CD14-positive monocyte (primary cell): ENCODE data around the gene IQSEC3. TPM values are rescaled to one million over a fixed set of nuclear protein-coding genes. Genes with fewer than 3 reads are reported as not detected.

ENCODE experiments used
- DNase-seq, 3 donors: peaks; one replicate each; pipeline ENCODE4 v3.0.0-alpha.2; 2011 to 2022
- H2AFZ ChIP-seq: 2 replicates; pipeline ENCODE4 v1.6.0; 2012; ENCODE audit warnings: mild to moderate bottlenecking, low read depth, low read length, inconsistent platforms; ENCODE audit not compliant: insufficient read depth, poor library complexity, severe bottlenecking
- H3K27ac ChIP-seq, 2 donors: 1 replicate in 1 of 2; 2 replicates in 1 of 2; pipeline ENCODE4 v1.5.1; 2012 to 2013; ENCODE audit warnings: low read length in 2 of 2, control low read depth in 1 of 2, inconsistent platforms in 1 of 2, low read depth in 1 of 2, mild to moderate bottlenecking in 1 of 2
- H3K27me3 ChIP-seq, 2 donors: one replicate each; pipeline versions ENCODE4 v1.6.0 to v1.6.1; 2011 to 2013; ENCODE audit warnings: low read length in 2 of 2; ENCODE audit not compliant: control insufficient read depth in 2 of 2, insufficient read depth in 2 of 2
- H3K36me3 ChIP-seq, 2 donors: replicated peaks in 1 of 2; 1 replicate in 1 of 2; 2 replicates in 1 of 2; pipeline versions ENCODE4 v1.5.1 to v1.6.1; 2012 to 2013; ENCODE audit warnings: low read length in 2 of 2, control low read depth in 1 of 2, inconsistent platforms in 1 of 2, mild to moderate bottlenecking in 1 of 2; ENCODE audit not compliant: insufficient read depth in 2 of 2, control insufficient read depth in 1 of 2
- H3K4me1 ChIP-seq, 2 donors: 1 replicate in 1 of 2; 2 replicates in 1 of 2; pipeline versions ENCODE4 v1.5.1 to v1.6.1; 2012 to 2013; ENCODE audit warnings: low read length in 2 of 2, control low read depth in 1 of 2, inconsistent platforms in 1 of 2, mild to moderate bottlenecking in 1 of 2, moderate library complexity in 1 of 2; ENCODE audit not compliant: insufficient read depth in 2 of 2, control insufficient read depth in 1 of 2
- H3K4me2 ChIP-seq: replicated peaks from 2 replicates; pipeline ENCODE3; 2012; ENCODE audit warnings: low read length, moderate library complexity, mild to moderate bottlenecking; ENCODE audit not compliant: poor library complexity, severe bottlenecking; ENCODE audit errors: extremely low read depth
- H3K4me3 ChIP-seq, 3 experiments: fragments of 200-600 bp in 1 of 3; sonication (generic) in 1 of 3; replicated peaks in 1 of 3; 1 replicate in 2 of 3; 2 replicates in 1 of 3; pipeline ENCODE4 v1.5.1; 2011 to 2013; ENCODE audit warnings: low read length in 3 of 3, mild to moderate bottlenecking in 3 of 3, control low read depth in 2 of 3, low read depth in 2 of 3, inconsistent platforms in 1 of 3, moderate library complexity in 1 of 3
- H3K79me2 ChIP-seq: 2 replicates; pipeline ENCODE4 v1.6.0; 2012; ENCODE audit warnings: mild to moderate bottlenecking, control low read depth, inconsistent platforms, low read length, moderate library complexity; ENCODE audit not compliant: insufficient read depth
- H3K9ac ChIP-seq: 2 replicates; pipeline ENCODE4 v1.6.0; 2017; ENCODE audit warnings: low read length, mild to moderate bottlenecking; ENCODE audit not compliant: insufficient read depth, poor library complexity, severe bottlenecking
- H3K9me3 ChIP-seq, 2 donors: replicated peaks in 1 of 2; 1 replicate in 1 of 2; 2 replicates in 1 of 2; pipeline versions ENCODE4 v1.5.1 to v1.6.1; 2012 to 2013; ENCODE audit warnings: low read length in 2 of 2, control low read depth in 1 of 2; ENCODE audit not compliant: control insufficient read depth in 1 of 2, insufficient read depth in 1 of 2
- H4K20me1 ChIP-seq: 2 replicates; pipeline ENCODE4 v1.6.0; 2012; ENCODE audit warnings: mild to moderate bottlenecking, low read length, control low read depth, moderate library complexity; ENCODE audit not compliant: insufficient read depth
- H3K27ac Mint-ChIP-seq, 7 donors: one replicate each; pipeline ENCODE4 v1.8.0; 2020; ENCODE audit warnings: mild to moderate bottlenecking in 7 of 7, mixed read lengths in 7 of 7, moderate library complexity in 6 of 7, inconsistent platforms in 2 of 7
- H3K27me3 Mint-ChIP-seq, 3 donors: one replicate each; pipeline ENCODE4 v1.8.0; 2021 to 2022; ENCODE audit warnings: low read depth in 3 of 3, mild to moderate bottlenecking in 3 of 3, mixed read lengths in 3 of 3, moderate library complexity in 3 of 3, inconsistent platforms in 1 of 3
- H3K36me3 Mint-ChIP-seq, 2 donors: one replicate each; pipeline ENCODE4 v1.8.0; 2020; ENCODE audit warnings: mixed read lengths in 2 of 2, inconsistent platforms in 1 of 2, mild to moderate bottlenecking in 1 of 2
- H3K4me1 Mint-ChIP-seq: one replicate; pipeline ENCODE4 v1.8.0; 2020; ENCODE audit warnings: mild to moderate bottlenecking, mixed read lengths
- H3K4me3 Mint-ChIP-seq, 2 donors: one replicate each; pipeline ENCODE4 v1.8.0; 2020; ENCODE audit warnings: mild to moderate bottlenecking in 2 of 2, mixed read lengths in 2 of 2, moderate library complexity in 1 of 2
- H3K9me3 Mint-ChIP-seq, 7 donors: one replicate each; pipeline ENCODE4 v1.8.0; 2020 to 2022; ENCODE audit warnings: mixed read lengths in 7 of 7, mild to moderate bottlenecking in 6 of 7, moderate library complexity in 6 of 7, inconsistent platforms in 2 of 7
- WGBS: methylation state at CpG from one replicate; pipeline ENCODE4 v1.1.5; 2013; ENCODE audit warnings: missing lambda C conversion rate; ENCODE audit not compliant: insufficient coverage; 5-methylcytosine and 5-hydroxymethylcytosine counted together
- intact Hi-C, 2 donors: fragments of 100-400 bp; cut with micrococcal nuclease; formaldehyde crosslinking; loops; one replicate each; pipeline versions ENCODE4 v1.15.0 to v1.15.1; 2023
- polyA plus RNA-seq, 3 donors: library from polyadenylated mRNA; depleted of rRNA in 1 of 3; unstranded in 2 of 3; stranded (reverse) in 1 of 3; fragments of 300-500 nt in 2 of 3; fragments of >200 nt in 1 of 3; fragmentation: Illumina TruSeq in 2 of 3; gene quantifications; 1 replicate in 2 of 3; 2 replicates in 1 of 3; pipeline ENCODE4 v1.2.3, GENCODE V29; 2012 to 2021
- TF ChIP-seq, protein P1 (sequence below): fragments of 200-600 bp; IDR thresholded peaks from one replicate; pipeline ENCODE4 v1.8.0; 2022; ENCODE audit warnings: antibody characterized with exemption, mild to moderate bottlenecking

IQSEC3 gene
- polyA plus RNA-seq, 3 donors = not detected

DNA sequence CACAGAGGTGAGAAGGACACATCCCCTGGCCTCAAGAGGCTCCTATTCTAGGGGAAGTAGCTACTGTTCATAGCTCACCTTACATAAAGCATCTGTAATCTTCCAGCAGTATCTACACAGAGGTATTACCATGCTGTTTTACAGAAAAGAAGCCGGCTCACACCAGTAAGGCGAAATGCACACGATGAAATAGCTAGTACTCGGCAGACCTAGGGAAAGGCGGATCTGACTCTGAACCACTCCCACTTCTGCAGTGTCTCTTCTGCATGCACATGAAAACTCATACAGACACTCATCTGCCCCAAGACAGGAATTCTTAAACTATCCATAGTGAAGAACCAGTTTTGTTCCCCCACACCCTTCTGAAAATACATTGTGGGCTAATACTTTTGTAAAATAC, 73.6 kb downstream of the IQSEC3 start:
- H3K9ac ChIP-seq = no peak overlapping the region
- no peaks in the 10 kb centered on the region for H3K79me2 ChIP-seq
- no peak overlapping the region for H2AFZ ChIP-seq
- no peak overlapping the region for H3K4me3 ChIP-seq
- H3K27ac ChIP-seq = no peak overlapping the region
- H3K4me2 ChIP-seq = no peak overlapping the region
- Mint-ChIP-seq H3K36me3 (no peaks in the 10 kb centered on the region), H3K27me3 (peaks cover 27 to 42% (median 34%) of the 10 kb centered on the region in 3 donors), H3K27ac (no peak overlapping the region), H3K4me1 (peaks cover 12% of the 10 kb centered on the region), H3K4me3 (peak overlapping the region in 1 of 2 donors; percentile 52), H3K9me3 (peaks cover 0 to 6% (median 0%) of the 10 kb centered on the region in 7 donors)
- peaks cover 4 to 22% of the 10 kb centered on the region in 2 donors for H3K27me3 ChIP-seq
- no peaks in the 10 kb centered on the region for H4K20me1 ChIP-seq
- no peak for DNase-seq
- no peaks in the 10 kb centered on the region for H3K4me1 ChIP-seq
- no peaks in the 10 kb centered on the region for H3K9me3 ChIP-seq
- 84% methylated on average over 3 of the region's 5 CpGs for WGBS
- no peaks in the 10 kb centered on the region for H3K36me3 ChIP-seq
- TF ChIP-seq, protein P1, sequence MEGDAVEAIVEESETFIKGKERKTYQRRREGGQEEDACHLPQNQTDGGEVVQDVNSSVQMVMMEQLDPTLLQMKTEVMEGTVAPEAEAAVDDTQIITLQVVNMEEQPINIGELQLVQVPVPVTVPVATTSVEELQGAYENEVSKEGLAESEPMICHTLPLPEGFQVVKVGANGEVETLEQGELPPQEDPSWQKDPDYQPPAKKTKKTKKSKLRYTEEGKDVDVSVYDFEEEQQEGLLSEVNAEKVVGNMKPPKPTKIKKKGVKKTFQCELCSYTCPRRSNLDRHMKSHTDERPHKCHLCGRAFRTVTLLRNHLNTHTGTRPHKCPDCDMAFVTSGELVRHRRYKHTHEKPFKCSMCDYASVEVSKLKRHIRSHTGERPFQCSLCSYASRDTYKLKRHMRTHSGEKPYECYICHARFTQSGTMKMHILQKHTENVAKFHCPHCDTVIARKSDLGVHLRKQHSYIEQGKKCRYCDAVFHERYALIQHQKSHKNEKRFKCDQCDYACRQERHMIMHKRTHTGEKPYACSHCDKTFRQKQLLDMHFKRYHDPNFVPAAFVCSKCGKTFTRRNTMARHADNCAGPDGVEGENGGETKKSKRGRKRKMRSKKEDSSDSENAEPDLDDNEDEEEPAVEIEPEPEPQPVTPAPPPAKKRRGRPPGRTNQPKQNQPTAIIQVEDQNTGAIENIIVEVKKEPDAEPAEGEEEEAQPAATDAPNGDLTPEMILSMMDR = no peak
- intact Hi-C loops = no loop called here

DNA sequence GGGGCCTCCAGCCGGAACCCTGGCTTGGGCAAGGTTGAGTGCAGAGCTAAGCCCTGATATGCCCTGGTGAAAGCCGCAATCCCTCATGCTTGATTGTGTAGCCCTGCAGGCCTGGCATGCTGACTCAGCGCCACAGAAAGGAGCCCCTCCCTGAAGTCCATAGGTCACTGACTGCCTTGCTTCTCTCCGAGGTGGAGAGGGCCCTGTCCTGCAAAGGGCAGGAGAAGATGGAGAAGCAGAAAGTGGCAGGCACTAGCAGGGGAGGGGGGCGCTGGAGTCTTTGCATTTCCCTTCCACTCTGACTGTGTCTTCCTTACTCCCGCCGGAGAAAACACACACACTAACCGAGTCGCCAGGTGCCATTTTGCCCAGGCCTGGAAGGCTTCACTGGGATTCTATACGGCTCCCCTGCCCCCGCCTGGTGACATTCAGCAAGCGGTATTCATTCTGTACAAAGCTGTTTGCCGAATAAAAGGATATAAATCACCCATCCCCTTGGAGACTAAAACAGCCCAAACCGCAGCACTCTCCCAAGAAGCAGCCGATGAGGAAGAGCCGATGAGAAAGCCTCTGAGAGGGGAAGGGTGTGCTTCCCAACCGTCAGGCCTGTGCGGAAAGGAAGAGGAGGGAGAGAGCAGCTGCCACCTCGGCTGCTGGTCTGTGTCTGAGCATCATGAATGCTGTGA, 77.5 kb downstream of the IQSEC3 start:
- H3K36me3 ChIP-seq = no peaks in the 10 kb centered on the region
- H3K27ac ChIP-seq = no peak overlapping the region
- no peak overlapping the region for H3K4me3 ChIP-seq
- no peak for DNase-seq
- 65% methylated on average over 14 of the region's 19 CpGs for WGBS
- TF ChIP-seq, protein P1 = no peak
- Mint-ChIP-seq H3K27me3 (peaks cover 20 to 29% (median 20%) of the 10 kb centered on the region in 3 donors), H3K4me1 (peaks cover 12% of the 10 kb centered on the region), H3K4me3 (peak overlapping the region in 1 of 2 donors; percentile 23), H3K36me3 (no peaks in the 10 kb centered on the region), H3K27ac (no peak overlapping the region), H3K9me3 (peaks cover 0 to 4% (median 0%) of the 10 kb centered on the region in 7 donors)
- intact Hi-C loops = no loop called here
- no peaks in the 10 kb centered on the region for H3K79me2 ChIP-seq
- no peak overlapping the region for H2AFZ ChIP-seq
- no peaks in the 10 kb centered on the region for H3K4me1 ChIP-seq
- H3K4me2 ChIP-seq = no peak overlapping the region
- H3K9ac ChIP-seq = no peak overlapping the region
- peaks cover 4 to 16% of the 10 kb centered on the region in 2 donors for H3K27me3 ChIP-seq
- H4K20me1 ChIP-seq = no peaks in the 10 kb centered on the region
- H3K9me3 ChIP-seq = no peaks in the 10 kb centered on the region
